OCI-LY7 (cell line): ENCODE measurements around the gene LPAR1. TPM values are rescaled to one million over a fixed set of nuclear protein-coding genes. Genes with fewer than 3 reads are reported as not detected.

Source experiments
- BruUV-seq: library from RNA; stranded (reverse); fragments of 400-500 nt; replicated peaks from 2 replicates; lab custom pipeline; 2021; lab: Mats Ljungman, UMichigan
- CTCF ChIA-PET: fragments of 300-600 bp; sonication (Branson Sonifier 250); formaldehyde crosslinking; loops from one replicate; lab custom pipeline; 2022; ENCODE audit warnings: antibody characterized with exemption; ENCODE audit not compliant: unreplicated experiment; lab: Charles Lee
- POLR2A ChIA-PET: fragments of 300-600 bp; sonication (Branson Sonifier 250); formaldehyde crosslinking; loops from one replicate; lab custom pipeline; 2022; ENCODE audit warnings: antibody characterized with exemption; lab: Charles Lee
- DNase-seq: peaks from one replicate; pipeline ENCODE4 v3.0.0-alpha.2; 2015; ENCODE audit warnings: low spot score
- H2AFZ ChIP-seq: fragments of 200-600 bp; sonication (generic), shearing (Covaris generic); 2 replicates; pipeline ENCODE4 v1.6.1; 2014; ENCODE audit warnings: mild to moderate bottlenecking, antibody characterized with exemption, low read length, moderate library complexity
- H3K27ac ChIP-seq: fragments of 200-600 bp; sonication (generic); 2 replicates; pipeline ENCODE4 v1.5.1; 2014; ENCODE audit warnings: mixed run types, low read depth, mild to moderate bottlenecking, moderate library complexity, low read length, inconsistent platforms; ENCODE audit not compliant: poor library complexity, severe bottlenecking
- H3K36me3 ChIP-seq: fragments of 200-600 bp; sonication (generic); 2 replicates; pipeline ENCODE4 v1.6.1; 2014; ENCODE audit warnings: mild to moderate bottlenecking, antibody characterized with exemption, low read length, moderate library complexity, mixed read lengths; ENCODE audit not compliant: insufficient read depth
- H3K4me1 ChIP-seq: fragments of 200-600 bp; sonication (generic); 2 replicates; pipeline ENCODE4 v1.5.1; 2014; ENCODE audit warnings: mild to moderate bottlenecking, low read length; ENCODE audit not compliant: insufficient read depth, poor library complexity, severe bottlenecking
- H3K4me2 ChIP-seq: fragments of 200-600 bp; sonication (generic); 2 replicates; pipeline ENCODE4 v1.6.1; 2014; ENCODE audit warnings: mild to moderate bottlenecking, low read length
- H3K4me3 ChIP-seq: fragments of 200-600 bp; sonication (generic); 2 replicates; pipeline ENCODE4 v1.5.1; 2014; ENCODE audit warnings: mild to moderate bottlenecking, low read depth, low read length; ENCODE audit not compliant: poor library complexity, severe bottlenecking
- H3K79me2 ChIP-seq: fragments of 200-600 bp; sonication (generic); 2 replicates; pipeline ENCODE4 v1.6.1; 2016; ENCODE audit warnings: low read depth, mild to moderate bottlenecking, low read length, moderate library complexity, mixed read lengths; ENCODE audit not compliant: insufficient read depth
- H3K9me2 ChIP-seq: fragments of 200-600 bp; sonication (generic); 2 replicates; pipeline ENCODE4 v1.6.1; 2016; ENCODE audit warnings: mild to moderate bottlenecking, low read length, mixed read lengths; ENCODE audit not compliant: insufficient read depth
- H3K9me3 ChIP-seq: fragments of 200-600 bp; sonication (generic); 2 replicates; pipeline ENCODE4 v1.6.1; 2014; ENCODE audit warnings: mild to moderate bottlenecking, mixed run types, low read length, mixed read lengths
- H4K20me1 ChIP-seq: fragments of 200-600 bp; sonication (generic); 2 replicates; pipeline ENCODE4 v1.6.1; 2014; ENCODE audit warnings: mild to moderate bottlenecking, antibody characterized with exemption, low read length, moderate library complexity, mixed read lengths; ENCODE audit not compliant: insufficient read depth
- EZH2phosphoT487 ChIP-seq: fragments of 200-600 bp; sonication (generic); IDR thresholded peaks from 2 replicates; pipeline ENCODE4 v1.6.1; 2018; ENCODE audit warnings: low read depth, borderline replicate concordance, mild to moderate bottlenecking, mixed run types, antibody characterized with exemption, low read length, moderate library complexity, mixed read lengths
- intact Hi-C: fragments of 100-400 bp; cut with micrococcal nuclease; formaldehyde crosslinking; loops from one replicate; pipeline ENCODE4 v1.10.0; 2022; ENCODE audit not compliant: unreplicated experiment
- total RNA-seq, 2 experiments: library from RNA; depleted of rRNA in 1 of 2; stranded (reverse); fragments of >200 nt in 1 of 2; shearing (Covaris generic) in 1 of 2; gene quantifications; 2 replicates each; pipeline ENCODE4 v1.2.3, GENCODE V29; 2014 to 2022
- TF ChIP-seq, protein P1 (sequence below): fragments of 200-600 bp; sonication (generic); conservative IDR thresholded peaks from 2 replicates; pipeline ENCODE4 v1.5.1; 2014; ENCODE audit warnings: mild to moderate bottlenecking, antibody characterized with exemption, low read length, moderate library complexity, mixed read lengths

The LPAR1 gene
- total RNA-seq, 2 experiments from 2014 or later = not detected

DNA sequence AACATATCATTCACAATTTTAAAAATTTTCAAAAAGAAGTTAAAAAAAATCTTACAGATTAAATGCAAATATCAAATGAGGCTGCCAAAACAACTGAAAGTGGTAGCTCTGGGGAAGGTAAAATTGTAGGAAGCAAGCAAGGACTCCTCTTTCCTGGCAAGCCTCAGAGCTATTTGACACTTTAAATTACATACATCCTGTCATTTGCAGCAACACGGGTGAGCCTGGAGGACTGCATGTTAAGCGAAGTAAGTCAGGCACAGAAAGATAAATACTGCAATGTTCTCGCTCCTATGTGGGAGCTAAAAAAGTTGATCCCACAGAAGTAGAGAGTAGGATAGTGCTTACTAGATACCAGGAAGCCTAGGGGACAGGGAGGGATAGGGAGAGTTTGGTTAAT, 58.0 kb downstream of the LPAR1 start:
- no peak for DNase-seq
- ChIA-PET POLR2A (no interaction called here), CTCF (no interaction called here)
- Histone ChIP-seq H3K4me1 (no peaks in the 10 kb centered on the region), H3K4me2 (no peak overlapping the region), H3K79me2 (no peaks in the 10 kb centered on the region), H3K9me3 (no peaks in the 10 kb centered on the region), H3K27ac (no peak overlapping the region), H3K4me3 (no peak overlapping the region), H4K20me1 (no peaks in the 10 kb centered on the region), H2AFZ (no peak overlapping the region), H3K9me2 (no peaks in the 10 kb centered on the region), H3K36me3 (no peaks in the 10 kb centered on the region)
- BruUV-seq = no TSS peak
- TF ChIP-seq, protein P1, sequence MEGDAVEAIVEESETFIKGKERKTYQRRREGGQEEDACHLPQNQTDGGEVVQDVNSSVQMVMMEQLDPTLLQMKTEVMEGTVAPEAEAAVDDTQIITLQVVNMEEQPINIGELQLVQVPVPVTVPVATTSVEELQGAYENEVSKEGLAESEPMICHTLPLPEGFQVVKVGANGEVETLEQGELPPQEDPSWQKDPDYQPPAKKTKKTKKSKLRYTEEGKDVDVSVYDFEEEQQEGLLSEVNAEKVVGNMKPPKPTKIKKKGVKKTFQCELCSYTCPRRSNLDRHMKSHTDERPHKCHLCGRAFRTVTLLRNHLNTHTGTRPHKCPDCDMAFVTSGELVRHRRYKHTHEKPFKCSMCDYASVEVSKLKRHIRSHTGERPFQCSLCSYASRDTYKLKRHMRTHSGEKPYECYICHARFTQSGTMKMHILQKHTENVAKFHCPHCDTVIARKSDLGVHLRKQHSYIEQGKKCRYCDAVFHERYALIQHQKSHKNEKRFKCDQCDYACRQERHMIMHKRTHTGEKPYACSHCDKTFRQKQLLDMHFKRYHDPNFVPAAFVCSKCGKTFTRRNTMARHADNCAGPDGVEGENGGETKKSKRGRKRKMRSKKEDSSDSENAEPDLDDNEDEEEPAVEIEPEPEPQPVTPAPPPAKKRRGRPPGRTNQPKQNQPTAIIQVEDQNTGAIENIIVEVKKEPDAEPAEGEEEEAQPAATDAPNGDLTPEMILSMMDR = no peak
- TF ChIP-seq EZH2phosphoT487 = no peak
- intact Hi-C loops = no loop called here

DNA sequence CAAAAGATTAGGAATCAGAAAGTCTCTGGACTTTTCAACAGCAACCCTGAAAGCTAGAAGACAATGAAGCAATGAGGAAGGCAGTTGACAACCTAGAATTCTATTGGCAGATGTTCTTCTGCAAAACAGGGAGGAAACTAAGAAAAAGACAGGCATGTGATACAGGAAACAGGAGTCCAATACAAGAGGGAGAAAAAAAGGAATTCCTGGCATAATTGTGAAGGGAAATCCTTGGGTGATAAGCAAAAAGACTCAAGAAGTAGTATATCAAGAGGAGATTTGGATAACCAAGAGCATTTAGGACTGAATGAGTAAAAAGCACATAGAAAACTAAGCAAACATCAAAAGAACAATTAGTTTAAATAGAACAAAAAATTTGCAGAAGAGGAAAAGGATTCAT, 58.6 kb downstream of the LPAR1 start:
- H4K20me1 ChIP-seq = no peaks in the 10 kb centered on the region
- no peak for DNase-seq
- H3K9me2 ChIP-seq = no peaks in the 10 kb centered on the region
- TF ChIP-seq, protein P1 = no peak
- TF ChIP-seq EZH2phosphoT487 = no peak
- ChIA-PET POLR2A (no interaction called here), CTCF (no interaction called here)
- H3K79me2 ChIP-seq = no peaks in the 10 kb centered on the region
- no peaks in the 10 kb centered on the region for H3K9me3 ChIP-seq
- no peaks in the 10 kb centered on the region for H3K4me1 ChIP-seq
- H3K27ac ChIP-seq = no peak overlapping the region
- H2AFZ ChIP-seq = no peak overlapping the region
- intact Hi-C loops = no loop called here
- no TSS peak for BruUV-seq
- no peak overlapping the region for H3K4me3 ChIP-seq
- no peak overlapping the region for H3K4me2 ChIP-seq
- H3K36me3 ChIP-seq = no peaks in the 10 kb centered on the region

DNA sequence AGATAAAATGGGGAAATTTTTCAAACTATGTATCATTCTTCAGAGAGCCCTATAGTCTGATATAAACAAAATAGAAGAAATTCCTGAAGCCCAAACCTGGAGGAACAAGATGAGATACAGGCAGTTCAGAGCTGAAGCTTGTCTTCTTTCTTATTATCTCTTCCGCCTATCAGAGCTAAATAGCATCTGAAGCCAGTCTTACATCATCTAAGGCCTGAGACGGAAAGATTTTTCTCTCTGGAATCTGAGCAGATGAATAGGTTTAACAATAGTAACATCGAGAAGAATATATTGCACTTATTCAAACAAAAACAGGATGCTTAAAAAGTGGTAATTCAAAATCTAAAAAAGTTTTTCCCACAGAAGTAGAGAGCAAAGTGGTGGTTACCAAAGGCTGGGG, 59.8 kb downstream of the LPAR1 start:
- H3K9me3 ChIP-seq = no peaks in the 10 kb centered on the region
- no peaks in the 10 kb centered on the region for H3K4me1 ChIP-seq
- no peak overlapping the region for H2AFZ ChIP-seq
- CTCF ChIA-PET = no interaction called here
- TF ChIP-seq, protein P1 = no peak
- TF ChIP-seq EZH2phosphoT487 = no peak
- no peak overlapping the region for H3K4me3 ChIP-seq
- no peaks in the 10 kb centered on the region for H3K9me2 ChIP-seq
- H3K27ac ChIP-seq = no peak overlapping the region
- no peak for DNase-seq
- no peaks in the 10 kb centered on the region for H3K36me3 ChIP-seq
- intact Hi-C loops = no loop called here
- no TSS peak for BruUV-seq
- no peaks in the 10 kb centered on the region for H3K79me2 ChIP-seq
- no peak overlapping the region for H3K4me2 ChIP-seq
- no peaks in the 10 kb centered on the region for H4K20me1 ChIP-seq
- POLR2A ChIA-PET = no interaction called here
